NCI-H446 (cell line): ENCODE results near the gene TXNIP.

ENCODE experiments used
- DNase-seq, 2 experiments: peaks; one replicate each; lab custom pipeline; 2025; lab: John Stamatoyannopoulos, UW

Gene TXNIP

GRCh38 chr1:145963265-145964019 lies 32.9 kb downstream of the TXNIP start:
- DNase-seq = peak in 1 of 2 experiments; percentile 19

- DNase-seq = no peak
Observed at GRCh38 chr1:145962157-145963102, 33.9 kb downstream of the TXNIP start.

- peak in 1 of 2 experiments; percentile 6 for DNase-seq
Observed at GRCh38 chr1:145961425-145962156, 34.8 kb downstream of the TXNIP start.

GRCh38 chr1:145961109-145961424 lies 35.3 kb downstream of the TXNIP start:
- DNase-seq = no peak

GRCh38 chr1:145960468-145961108 lies 35.8 kb downstream of the TXNIP start:
- peak in 1 of 2 experiments; percentile 30 for DNase-seq

GRCh38 chr1:145959957-145960467 lies 36.4 kb downstream of the TXNIP start:
- DNase-seq = no peak

GRCh38 chr1:145959333-145959732 lies 37.0 kb downstream of the TXNIP start:
- DNase-seq = no peak

- no peak for DNase-seq
Observed at GRCh38 chr1:145958734-145959133, 37.6 kb downstream of the TXNIP start.

- DNase-seq = peak; percentile 91 to 97
Observed at GRCh38 chr1:145957443-145958319, 38.7 kb downstream of the TXNIP start, which contains the start of gene LIX1L. TSS of gene LIX1L (minus strand) at chr1:145958017. CDS start at chr1:145957927, 90 bp downstream.

GRCh38 chr1:145956781-145957442 lies 39.5 kb downstream of the TXNIP start:
- DNase-seq = peak; percentile 46 to 70

GRCh38 chr1:145956361-145956760 lies 40.0 kb downstream of the TXNIP start:
- no peak for DNase-seq

- DNase-seq = peak in 1 of 2 experiments; percentile 73
Observed at GRCh38 chr1:145955436-145955835, 40.9 kb downstream of the TXNIP start.

- DNase-seq = no peak
Observed at GRCh38 chr1:145953861-145954260, 42.5 kb downstream of the TXNIP start.

GRCh38 chr1:145952903-145953302 lies 43.5 kb downstream of the TXNIP start:
- DNase-seq = no peak

GRCh38 chr1:145951526-145951925 lies 44.9 kb downstream of the TXNIP start:
- DNase-seq = no peak

GRCh38 chr1:145949219-145949618 lies 47.2 kb downstream of the TXNIP start:
- no peak for DNase-seq

- no peak for DNase-seq
Observed at GRCh38 chr1:145947551-145947950, 48.8 kb downstream of the TXNIP start.

- DNase-seq = no peak
Observed at GRCh38 chr1:145946477-145946986, 49.8 kb downstream of the TXNIP start.

GRCh38 chr1:145944532-145944931 lies 51.8 kb downstream of the TXNIP start:
- no peak for DNase-seq

GRCh38 chr1:145942871-145943270 lies 53.5 kb downstream of the TXNIP start:
- DNase-seq = no peak
